ENCODE results near the gene ZNF423.

Gene ZNF423

GRCh38 chr16:49599704-49600103, 256.2 kb downstream of the ZNF423 start:
- DNase-seq (ENCODE audit: low read depth): no peak

GRCh38 chr16:49599281-49599680, 256.6 kb downstream of the ZNF423 start:
- DNase-seq (ENCODE audit: low read depth): no peak

GRCh38 chr16:49598383-49599170, 257.3 kb downstream of the ZNF423 start:
- DNase-seq (ENCODE audit: low read depth): no peak

- DNase-seq (ENCODE audit: low read depth): no peak
These were observed 258.1 kb downstream of the ZNF423 start for GRCh38 chr16:49597796-49598195.

GRCh38 chr16:49596648-49597291, 259.1 kb downstream of the ZNF423 start:
- no peak for DNase-seq (ENCODE audit: low read depth)

GRCh38 chr16:49596068-49596467, 259.8 kb downstream of the ZNF423 start:
- no peak for DNase-seq (ENCODE audit: low read depth)

GRCh38 chr16:49594685-49595498, 261.0 kb downstream of the ZNF423 start:
- no peak for DNase-seq (ENCODE audit: low read depth)

GRCh38 chr16:49594153-49594552, 261.8 kb downstream of the ZNF423 start:
- no peak for DNase-seq (ENCODE audit: low read depth)

- no peak for DNase-seq (ENCODE audit: low read depth)
These were observed 262.4 kb downstream of the ZNF423 start for GRCh38 chr16:49593424-49594040.

GRCh38 chr16:49592546-49593423, 263.1 kb downstream of the ZNF423 start:
- peak; percentile 8 for DNase-seq (ENCODE audit: low read depth)

- DNase-seq (ENCODE audit: low read depth): no peak
These were observed 265.6 kb downstream of the ZNF423 start for GRCh38 chr16:49590166-49590871.

GRCh38 chr16:49589544-49590031, 266.3 kb downstream of the ZNF423 start:
- no peak for DNase-seq (ENCODE audit: low read depth)

- DNase-seq (ENCODE audit: low read depth): no peak
These were observed 267.1 kb downstream of the ZNF423 start for GRCh38 chr16:49588729-49589384.

- no peak for DNase-seq (ENCODE audit: low read depth)
These were observed 267.9 kb downstream of the ZNF423 start for GRCh38 chr16:49588026-49588425.

- DNase-seq (ENCODE audit: low read depth): no peak
These were observed 268.4 kb downstream of the ZNF423 start for GRCh38 chr16:49587511-49587910.

- DNase-seq (ENCODE audit: low read depth): no peak
These were observed 269.2 kb downstream of the ZNF423 start for GRCh38 chr16:49586466-49587450.

GRCh38 chr16:49585143-49585832, 270.6 kb downstream of the ZNF423 start:
- no peak for DNase-seq (ENCODE audit: low read depth)

GRCh38 chr16:49583911-49584310, 272.0 kb downstream of the ZNF423 start:
- no peak for DNase-seq (ENCODE audit: low read depth)

Measured in stimulated activated CD8-positive, alpha-beta memory T cell treated with anti-CD3 and anti-CD28 coated beads, Interleukin-12 subunit alpha, Interleukin-12 subunit beta, amount 100 ng/mL, for 1 hour (primary cell).